Fibroblast of mammary gland (primary cell): ENCODE results near the gene DENND4C.
"Not testable (repeated sequence)": the region's sequence is repeated elsewhere in the genome, so short reads cannot be mapped to it uniquely, and the experiment has no call there.

Source experiments
- DNase-seq: peaks from one replicate; pipeline ENCODE4 v3.0.0-alpha.2; 2010; ENCODE audit warnings: low read depth
- H3K4me3 ChIP-seq: 2 replicates; pipeline ENCODE4 v1.5.1; 2011; ENCODE audit warnings: low read depth, mild to moderate bottlenecking, low read length, moderate library complexity; ENCODE audit not compliant: control insufficient read depth
- TF ChIP-seq, protein P1 (sequence below): conservative IDR thresholded peaks from 2 replicates; pipeline ENCODE4 v1.5.1; 2011; ENCODE audit warnings: low read depth, low read length, inconsistent platforms; ENCODE audit not compliant: control insufficient read depth, insufficient read depth

The DENND4C gene

GRCh38 chr9:19232823-19233194 is 2.3 kb downstream of the DENND4C start:
- H3K4me3 ChIP-seq = peak overlapping the region; percentile 82
- TF ChIP-seq, protein P1, sequence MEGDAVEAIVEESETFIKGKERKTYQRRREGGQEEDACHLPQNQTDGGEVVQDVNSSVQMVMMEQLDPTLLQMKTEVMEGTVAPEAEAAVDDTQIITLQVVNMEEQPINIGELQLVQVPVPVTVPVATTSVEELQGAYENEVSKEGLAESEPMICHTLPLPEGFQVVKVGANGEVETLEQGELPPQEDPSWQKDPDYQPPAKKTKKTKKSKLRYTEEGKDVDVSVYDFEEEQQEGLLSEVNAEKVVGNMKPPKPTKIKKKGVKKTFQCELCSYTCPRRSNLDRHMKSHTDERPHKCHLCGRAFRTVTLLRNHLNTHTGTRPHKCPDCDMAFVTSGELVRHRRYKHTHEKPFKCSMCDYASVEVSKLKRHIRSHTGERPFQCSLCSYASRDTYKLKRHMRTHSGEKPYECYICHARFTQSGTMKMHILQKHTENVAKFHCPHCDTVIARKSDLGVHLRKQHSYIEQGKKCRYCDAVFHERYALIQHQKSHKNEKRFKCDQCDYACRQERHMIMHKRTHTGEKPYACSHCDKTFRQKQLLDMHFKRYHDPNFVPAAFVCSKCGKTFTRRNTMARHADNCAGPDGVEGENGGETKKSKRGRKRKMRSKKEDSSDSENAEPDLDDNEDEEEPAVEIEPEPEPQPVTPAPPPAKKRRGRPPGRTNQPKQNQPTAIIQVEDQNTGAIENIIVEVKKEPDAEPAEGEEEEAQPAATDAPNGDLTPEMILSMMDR = peak; percentile 12
- DNase-seq = peak; percentile 57

GRCh38 chr9:19233344-19233743 is 2.9 kb downstream of the DENND4C start:
- TF ChIP-seq, protein P1 = no peak
- no peak for DNase-seq
- H3K4me3 ChIP-seq = no peak overlapping the region

GRCh38 chr9:19239955-19240354 is 9.5 kb downstream of the DENND4C start:
- H3K4me3 ChIP-seq = no peak overlapping the region
- DNase-seq = no peak
- TF ChIP-seq, protein P1 = no peak

GRCh38 chr9:19241728-19242127 is 11.2 kb downstream of the DENND4C start:
- no peak for DNase-seq
- TF ChIP-seq, protein P1 = no peak
- no peak overlapping the region for H3K4me3 ChIP-seq

DNA sequence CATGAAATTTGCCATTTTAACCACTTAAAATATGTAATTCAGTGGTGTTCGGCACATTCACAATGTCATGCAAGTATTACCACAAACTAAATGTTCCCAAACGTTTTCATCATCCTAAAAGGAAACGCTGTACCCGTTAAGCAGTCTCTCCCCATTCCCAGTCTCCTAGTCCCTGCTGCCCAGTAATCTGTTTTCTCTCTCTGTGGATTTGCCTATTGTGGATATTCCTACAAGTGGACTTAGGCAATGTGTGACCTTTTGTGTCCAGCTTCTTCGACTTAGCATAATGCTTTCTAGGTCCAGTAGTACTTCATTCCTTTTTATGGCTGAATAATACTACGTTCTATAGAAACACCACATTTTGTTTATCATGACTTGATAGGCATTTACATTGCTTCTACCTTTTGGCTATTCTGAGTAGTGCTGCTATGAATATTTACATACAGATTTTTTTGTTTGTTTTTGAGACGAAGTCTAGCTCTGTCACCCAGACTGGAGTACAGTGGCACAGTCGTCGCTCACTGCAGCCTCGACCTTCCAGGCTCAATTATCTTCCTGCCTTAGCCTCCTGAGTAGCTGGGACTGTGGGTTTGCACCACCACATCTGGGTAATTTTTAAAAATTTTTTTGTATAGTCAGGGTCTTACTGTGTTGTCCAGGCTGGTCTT is 13.0 kb downstream of the DENND4C start:
- H3K4me3 ChIP-seq = no peak overlapping the region
- no peak for DNase-seq
- TF ChIP-seq, protein P1 = no peak

DNA sequence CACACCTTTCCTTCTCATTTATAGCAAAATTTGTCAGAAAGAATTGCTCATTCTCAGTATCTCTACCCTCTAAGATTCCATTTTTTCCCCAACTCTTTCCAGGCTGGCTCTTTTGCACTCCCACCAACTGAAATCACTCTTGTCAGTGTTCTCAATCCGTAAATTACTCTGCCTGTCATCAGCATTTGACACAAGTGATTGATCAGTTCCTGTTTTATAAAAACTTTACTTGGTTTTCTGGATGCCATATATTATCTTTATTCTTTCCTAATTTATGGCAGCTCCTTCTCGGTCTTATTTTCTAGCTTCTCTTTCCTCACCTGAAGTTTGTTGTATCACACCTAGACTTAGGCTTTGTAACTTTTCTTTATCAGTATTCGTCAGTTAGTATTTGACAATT is 16.4 kb downstream of the DENND4C start:
- no peak overlapping the region for H3K4me3 ChIP-seq
- TF ChIP-seq, protein P1 = no peak
- no peak for DNase-seq

DNA sequence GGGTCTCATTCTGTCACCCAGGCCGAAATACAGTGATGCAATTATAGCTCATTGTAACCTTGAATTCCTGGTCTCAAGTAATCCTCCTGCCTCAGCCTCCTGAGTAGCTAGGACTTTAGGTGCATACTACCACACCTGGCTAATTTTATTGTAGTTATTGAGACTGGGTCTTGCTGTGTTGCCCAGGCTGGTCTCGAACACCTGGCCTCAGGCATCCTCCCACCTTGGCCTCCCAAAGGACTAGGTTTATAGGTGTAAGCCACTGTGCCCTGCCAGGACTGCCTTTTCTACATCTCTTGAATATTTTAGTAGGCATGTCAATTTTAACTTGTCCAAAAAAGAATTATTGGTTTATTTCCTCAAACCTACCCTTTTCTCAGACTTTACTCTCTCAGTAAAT is 16.9 kb downstream of the DENND4C start:
- no peak overlapping the region for H3K4me3 ChIP-seq
- TF ChIP-seq, protein P1 = no peak
- no peak for DNase-seq

DNA sequence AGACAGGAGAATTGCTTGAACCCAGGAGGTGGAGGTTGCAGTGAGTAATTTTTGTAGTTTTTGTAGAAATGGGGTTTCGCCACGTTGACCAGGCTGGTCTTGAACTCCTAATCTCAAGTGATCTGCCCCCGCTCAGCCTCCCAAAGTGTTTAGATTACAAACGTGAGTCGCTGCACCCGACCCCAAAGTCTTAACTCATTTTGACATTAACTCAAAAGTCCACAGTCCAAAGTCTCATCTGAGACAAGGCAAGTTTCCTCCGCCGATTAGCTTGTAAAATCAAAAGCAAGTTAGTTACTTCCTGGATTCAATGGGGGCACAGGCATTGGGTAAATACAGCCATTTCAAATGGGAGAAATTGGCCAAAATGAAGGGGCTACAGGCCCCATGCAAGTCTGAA is 19.9 kb downstream of the DENND4C start:
- DNase-seq, H3K4me3 ChIP-seq: not testable (repeated sequence)

DNA sequence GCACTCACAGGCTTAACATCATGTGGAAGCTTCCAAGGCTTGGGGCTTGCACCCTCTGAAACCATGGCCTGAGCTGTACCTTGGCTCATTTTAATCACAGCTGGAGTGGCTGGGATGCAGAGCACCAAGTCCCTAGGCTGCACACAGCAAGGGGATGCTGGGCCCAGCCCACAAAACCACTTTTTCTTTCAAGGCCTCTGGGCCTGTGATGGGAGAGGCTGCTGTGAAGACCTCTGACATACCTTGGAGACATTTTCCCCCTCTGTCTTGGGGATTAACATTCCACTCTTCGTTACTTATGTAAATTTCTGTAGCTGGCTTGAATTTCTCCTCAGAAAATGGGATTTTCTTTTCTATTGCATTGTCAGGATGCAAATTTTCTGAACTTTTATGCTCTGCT is 20.7 kb downstream of the DENND4C start:
- not testable (repeated sequence) for H3K4me3 ChIP-seq, DNase-seq

GRCh38 chr9:19251622-19252021 is 21.1 kb downstream of the DENND4C start:
- DNase-seq, H3K4me3 ChIP-seq: not testable (repeated sequence)
